ENCODE measurements around the gene MCAT.

Gene MCAT

GRCh38 chr22:43128928-43129424 lies 14.2 kb downstream of the MCAT start:
- H3K4me1 ChIP-seq (ENCODE audit: control insufficient read depth in 5 of 5, insufficient read depth in 5 of 5, low read length in 5 of 5): peaks cover 0 to 38% (median 13%) of the 10 kb centered on the region in 5 donors
- no peak overlapping the region for H3K9ac ChIP-seq (ENCODE audit: low read length in 5 of 5)
- peaks cover 2 to 8% (median 5%) of the 10 kb centered on the region in 5 donors for H3K27me3 ChIP-seq (ENCODE audit: control insufficient read depth in 5 of 5, insufficient read depth in 4 of 5, low read length in 5 of 5)
- H3K27ac ChIP-seq (ENCODE audit: low read depth, low read length): no peak overlapping the region
- H3K9me3 ChIP-seq (ENCODE audit: control insufficient read depth in 5 of 5, low read length in 5 of 5): no peaks in the 10 kb centered on the region
- H3K4me3 ChIP-seq (ENCODE audit: low read depth in 1 of 5, low read length in 5 of 5): no peak overlapping the region
- H3K36me3 ChIP-seq (ENCODE audit: control insufficient read depth in 5 of 5, insufficient read depth in 5 of 5, low read length in 5 of 5): peaks cover 0 to 26% (median 16%) of the 10 kb centered on the region in 5 donors

GRCh38 chr22:43128116-43128515 lies 15.1 kb downstream of the MCAT start:
- Histone ChIP-seq H3K36me3 (ENCODE audit: control insufficient read depth in 5 of 5, insufficient read depth in 5 of 5, low read length in 5 of 5) (peaks cover 0 to 21% (median 13%) of the 10 kb centered on the region in 5 donors), H3K9ac (ENCODE audit: low read length in 5 of 5) (no peak overlapping the region), H3K27ac (ENCODE audit: low read depth, low read length) (no peak overlapping the region), H3K9me3 (ENCODE audit: control insufficient read depth in 5 of 5, low read length in 5 of 5) (no peaks in the 10 kb centered on the region), H3K4me1 (ENCODE audit: control insufficient read depth in 5 of 5, insufficient read depth in 5 of 5, low read length in 5 of 5) (peaks cover 0 to 38% (median 13%) of the 10 kb centered on the region in 5 donors), H3K27me3 (ENCODE audit: control insufficient read depth in 5 of 5, insufficient read depth in 4 of 5, low read length in 5 of 5) (peaks cover 4 to 8% (median 5%) of the 10 kb centered on the region in 5 donors), H3K4me3 (ENCODE audit: low read depth in 1 of 5, low read length in 5 of 5) (no peak overlapping the region)

DNA sequence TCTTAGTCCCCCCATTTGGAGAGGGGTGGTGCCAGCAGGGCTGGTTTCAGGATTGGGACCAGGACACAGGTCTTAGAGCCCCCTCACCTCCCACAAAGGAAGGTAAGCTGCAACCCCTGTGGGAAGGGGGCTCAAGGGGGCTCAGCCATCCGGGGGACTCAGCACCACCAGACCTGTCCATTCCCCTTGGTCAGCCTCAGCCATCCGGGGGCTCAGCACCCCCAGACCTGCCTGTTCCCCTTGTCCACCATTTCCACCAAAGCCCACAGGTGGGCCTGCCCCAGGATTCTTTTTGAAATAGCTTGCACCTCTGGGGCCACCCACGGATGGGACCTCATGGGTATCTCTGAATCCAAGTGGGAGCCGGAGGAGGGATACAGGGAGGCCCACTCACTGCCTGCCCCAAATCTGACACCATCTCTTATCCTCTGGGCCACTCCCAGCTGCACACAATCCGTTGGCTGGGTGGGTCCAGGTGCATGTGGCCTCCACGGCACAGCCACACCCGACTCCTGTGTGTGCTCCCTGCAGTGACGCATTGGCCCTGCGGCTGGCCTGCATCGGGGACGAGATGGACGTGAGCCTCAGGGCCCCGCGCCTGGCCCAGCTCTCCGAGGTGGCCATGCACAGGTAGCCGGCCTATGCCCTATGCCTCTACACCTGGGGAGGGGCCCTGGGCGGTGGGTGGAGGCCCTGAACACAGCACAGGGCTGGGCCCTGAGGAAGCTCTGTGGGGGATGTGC lies 15.9 kb downstream of the MCAT start:
- Histone ChIP-seq H3K36me3 (ENCODE audit: control insufficient read depth in 5 of 5, insufficient read depth in 5 of 5, low read length in 5 of 5) (peaks cover 0 to 14% (median 7%) of the 10 kb centered on the region in 5 donors), H3K27me3 (ENCODE audit: control insufficient read depth in 5 of 5, insufficient read depth in 4 of 5, low read length in 5 of 5) (peaks cover 4 to 8% (median 5%) of the 10 kb centered on the region in 5 donors), H3K4me3 (ENCODE audit: low read depth in 1 of 5, low read length in 5 of 5) (no peak overlapping the region), H3K9me3 (ENCODE audit: control insufficient read depth in 5 of 5, low read length in 5 of 5) (no peaks in the 10 kb centered on the region), H3K4me1 (ENCODE audit: control insufficient read depth in 5 of 5, insufficient read depth in 5 of 5, low read length in 5 of 5) (peaks cover 0 to 38% (median 13%) of the 10 kb centered on the region in 5 donors), H3K27ac (ENCODE audit: low read depth, low read length) (no peak overlapping the region), H3K9ac (ENCODE audit: low read length in 5 of 5) (no peak overlapping the region)

- peaks cover 4 to 8% (median 5%) of the 10 kb centered on the region in 5 donors for H3K27me3 ChIP-seq (ENCODE audit: control insufficient read depth in 5 of 5, insufficient read depth in 4 of 5, low read length in 5 of 5)
- no peak overlapping the region for H3K27ac ChIP-seq (ENCODE audit: low read depth, low read length)
- no peak overlapping the region for H3K4me3 ChIP-seq (ENCODE audit: low read depth in 1 of 5, low read length in 5 of 5)
- no peak overlapping the region for H3K9ac ChIP-seq (ENCODE audit: low read length in 5 of 5)
- peaks cover 0 to 31% (median 13%) of the 10 kb centered on the region in 5 donors for H3K4me1 ChIP-seq (ENCODE audit: control insufficient read depth in 5 of 5, insufficient read depth in 5 of 5, low read length in 5 of 5)
- H3K36me3 ChIP-seq (ENCODE audit: control insufficient read depth in 5 of 5, insufficient read depth in 5 of 5, low read length in 5 of 5): peaks cover 0 to 7% (median under 1%) of the 10 kb centered on the region in 5 donors
- H3K9me3 ChIP-seq (ENCODE audit: control insufficient read depth in 5 of 5, low read length in 5 of 5): no peaks in the 10 kb centered on the region
Measured at GRCh38 chr22:43126501-43127165, 16.6 kb downstream of the MCAT start.

- no peak overlapping the region for H3K27ac ChIP-seq (ENCODE audit: low read depth, low read length)
- no peaks in the 10 kb centered on the region for H3K36me3 ChIP-seq (ENCODE audit: control insufficient read depth in 5 of 5, insufficient read depth in 5 of 5, low read length in 5 of 5)
- H3K9me3 ChIP-seq (ENCODE audit: control insufficient read depth in 5 of 5, low read length in 5 of 5): no peaks in the 10 kb centered on the region
- no peak overlapping the region for H3K9ac ChIP-seq (ENCODE audit: low read length in 5 of 5)
- H3K4me1 ChIP-seq (ENCODE audit: control insufficient read depth in 5 of 5, insufficient read depth in 5 of 5, low read length in 5 of 5): peaks cover 0 to 4% (median 0%) of the 10 kb centered on the region in 5 donors
- H3K4me3 ChIP-seq (ENCODE audit: low read depth in 1 of 5, low read length in 5 of 5): no peak overlapping the region
- peaks cover 0 to 8% (median 3%) of the 10 kb centered on the region in 5 donors for H3K27me3 ChIP-seq (ENCODE audit: control insufficient read depth in 5 of 5, insufficient read depth in 4 of 5, low read length in 5 of 5)
Measured at GRCh38 chr22:43118953-43119458, 24.2 kb downstream of the MCAT start.

DNA sequence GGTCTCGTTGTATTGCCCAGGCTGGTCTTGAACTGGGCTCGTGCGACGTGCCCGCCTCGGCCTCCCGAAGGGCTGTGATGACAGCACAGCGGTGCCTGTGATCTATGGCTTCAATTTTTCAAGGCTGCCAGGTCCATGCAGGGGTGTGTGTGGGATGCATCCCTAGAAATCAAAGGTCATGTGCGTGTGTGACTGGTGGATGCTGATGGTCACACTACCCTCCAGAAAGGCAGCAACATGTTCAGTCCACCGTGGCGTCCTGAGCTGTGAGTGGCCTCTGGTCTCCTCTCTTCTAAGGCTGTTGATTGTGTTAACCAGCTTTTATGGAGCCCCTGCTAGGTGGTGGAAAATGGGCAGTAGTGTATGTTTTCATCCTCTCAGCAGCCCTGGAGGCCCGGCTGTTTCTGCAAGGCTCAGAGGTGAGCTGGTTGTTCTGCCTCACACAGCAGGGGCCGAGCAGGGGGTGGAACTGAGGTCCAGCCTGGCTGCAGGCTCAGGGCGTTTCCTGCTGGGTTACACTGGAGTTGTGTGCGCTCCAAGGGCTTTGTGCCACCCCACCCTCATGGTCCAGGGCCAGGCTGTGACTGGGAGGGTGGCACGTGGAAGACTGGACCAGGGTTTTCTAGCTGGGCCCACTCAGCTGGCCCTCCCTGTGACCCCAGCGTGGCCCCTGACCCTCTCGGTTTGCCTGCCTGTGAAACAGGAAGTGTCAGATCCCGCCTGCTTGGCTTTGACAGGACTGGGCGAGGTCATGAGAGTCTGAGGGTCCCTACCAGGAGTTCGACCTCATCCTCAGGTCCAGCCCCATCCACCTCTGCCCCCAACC lies 25.0 kb downstream of the MCAT start:
- Histone ChIP-seq H3K9ac (ENCODE audit: low read length in 5 of 5) (no peak overlapping the region), H3K9me3 (ENCODE audit: control insufficient read depth in 5 of 5, low read length in 5 of 5) (no peaks in the 10 kb centered on the region), H3K27me3 (ENCODE audit: control insufficient read depth in 5 of 5, insufficient read depth in 4 of 5, low read length in 5 of 5) (peaks cover 0 to 11% (median 5%) of the 10 kb centered on the region in 5 donors), H3K36me3 (ENCODE audit: control insufficient read depth in 5 of 5, insufficient read depth in 5 of 5, low read length in 5 of 5) (no peaks in the 10 kb centered on the region), H3K27ac (ENCODE audit: low read depth, low read length) (no peak overlapping the region), H3K4me1 (ENCODE audit: control insufficient read depth in 5 of 5, insufficient read depth in 5 of 5, low read length in 5 of 5) (peaks cover 0 to 12% (median 0%) of the 10 kb centered on the region in 5 donors), H3K4me3 (ENCODE audit: low read depth in 1 of 5, low read length in 5 of 5) (no peak overlapping the region)

DNA sequence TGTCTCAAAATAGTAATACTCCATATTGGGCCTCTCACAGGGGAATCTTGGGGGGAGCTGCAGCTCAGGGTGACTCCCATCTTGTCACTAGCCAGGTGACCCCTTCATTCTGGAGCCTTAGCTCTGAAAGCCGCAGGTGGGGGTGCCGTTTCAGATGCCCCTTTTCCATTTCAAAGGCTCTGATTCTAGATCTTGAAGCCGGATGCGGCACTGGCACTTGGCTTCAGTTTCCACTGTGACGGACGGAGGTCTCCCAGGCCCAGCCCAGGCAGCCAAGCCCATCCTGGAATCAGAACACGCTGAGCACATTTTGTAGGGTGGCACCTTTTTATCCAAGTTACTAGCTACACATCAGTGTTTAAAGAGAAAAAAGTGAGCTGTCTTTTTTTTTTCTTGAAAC lies 26.3 kb downstream of the MCAT start:
- Histone ChIP-seq H3K27ac (ENCODE audit: low read depth, low read length) (no peak overlapping the region), H3K27me3 (ENCODE audit: control insufficient read depth in 5 of 5, insufficient read depth in 4 of 5, low read length in 5 of 5) (peaks cover 0 to 16% (median 12%) of the 10 kb centered on the region in 5 donors), H3K4me3 (ENCODE audit: low read depth in 1 of 5, low read length in 5 of 5) (no peak overlapping the region), H3K36me3 (ENCODE audit: control insufficient read depth in 5 of 5, insufficient read depth in 5 of 5, low read length in 5 of 5) (no peaks in the 10 kb centered on the region), H3K9ac (ENCODE audit: low read length in 5 of 5) (no peak overlapping the region), H3K9me3 (ENCODE audit: control insufficient read depth in 5 of 5, low read length in 5 of 5) (no peaks in the 10 kb centered on the region), H3K4me1 (ENCODE audit: control insufficient read depth in 5 of 5, insufficient read depth in 5 of 5, low read length in 5 of 5) (peaks cover 0 to 14% (median 0%) of the 10 kb centered on the region in 5 donors)

- Histone ChIP-seq H3K27me3 (ENCODE audit: control insufficient read depth in 5 of 5, insufficient read depth in 4 of 5, low read length in 5 of 5) (peaks cover 8 to 26% (median 25%) of the 10 kb centered on the region in 5 donors), H3K4me3 (ENCODE audit: low read depth in 1 of 5, low read length in 5 of 5) (no peak overlapping the region), H3K27ac (ENCODE audit: low read depth, low read length) (no peak overlapping the region), H3K4me1 (ENCODE audit: control insufficient read depth in 5 of 5, insufficient read depth in 5 of 5, low read length in 5 of 5) (peaks cover 0 to 29% (median 15%) of the 10 kb centered on the region in 5 donors), H3K9ac (ENCODE audit: low read length in 5 of 5) (no peak overlapping the region), H3K36me3 (ENCODE audit: control insufficient read depth in 5 of 5, insufficient read depth in 5 of 5, low read length in 5 of 5) (no peaks in the 10 kb centered on the region), H3K9me3 (ENCODE audit: control insufficient read depth in 5 of 5, low read length in 5 of 5) (no peaks in the 10 kb centered on the region)
Measured at GRCh38 chr22:43114958-43115357, 28.2 kb downstream of the MCAT start.

GRCh38 chr22:43113526-43114251 lies 29.5 kb downstream of the MCAT start:
- Histone ChIP-seq H3K9me3 (ENCODE audit: control insufficient read depth in 5 of 5, low read length in 5 of 5) (no peaks in the 10 kb centered on the region), H3K9ac (ENCODE audit: low read length in 5 of 5) (no peak overlapping the region), H3K4me1 (ENCODE audit: control insufficient read depth in 5 of 5, insufficient read depth in 5 of 5, low read length in 5 of 5) (peaks cover 0 to 29% (median 15%) of the 10 kb centered on the region in 5 donors), H3K27me3 (ENCODE audit: control insufficient read depth in 5 of 5, insufficient read depth in 4 of 5, low read length in 5 of 5) (peaks cover 8 to 26% (median 25%) of the 10 kb centered on the region in 5 donors), H3K27ac (ENCODE audit: low read depth, low read length) (no peak overlapping the region), H3K36me3 (ENCODE audit: control insufficient read depth in 5 of 5, insufficient read depth in 5 of 5, low read length in 5 of 5) (no peaks in the 10 kb centered on the region), H3K4me3 (ENCODE audit: low read depth in 1 of 5, low read length in 5 of 5) (no peak overlapping the region)
